K562 (cell line): ENCODE measurements around the gene TGOLN2. TPM values are rescaled to one million over a fixed set of nuclear protein-coding genes. Genes with fewer than 3 reads are reported as not detected.

ENCODE experiments used
- BCOR ChIP-seq: fragments of 450-650 bp; IDR thresholded peaks from 2 replicates; pipeline ENCODE4 v1.6.1; 2016
- BRD4 ChIP-seq: fragments of 200-600 bp; sonication (generic); IDR thresholded peaks from 2 replicates; pipeline ENCODE4 v1.6.1; 2017; ENCODE audit warnings: inconsistent platforms
- CEBPB ChIP-seq: fragments of 450-650 bp; IDR thresholded peaks from 2 replicates; pipeline ENCODE4 v1.6.1; 2016; ENCODE audit warnings: missing genetic modification characterization, missing compliant biosample characterization
- CHCHD3 ChIP-seq: fragments of 250-450 bp; sonication (Bioruptor Pico); IDR thresholded peaks from 2 replicates; pipeline ENCODE4 v2.1.2; 2022; ENCODE audit warnings: mild to moderate bottlenecking
- CREM ChIP-seq: IDR thresholded peaks from 2 replicates; pipeline ENCODE4 v1.6.1; 2014; ENCODE audit warnings: antibody characterized with exemption, low read depth
- DACH1 ChIP-seq: fragments of 450-650 bp; IDR thresholded peaks from 2 replicates; pipeline ENCODE4 v1.6.1; 2018; ENCODE audit not compliant: partially characterized antibody
- ETS2 ChIP-seq: IDR thresholded peaks from 2 replicates; pipeline ENCODE4 v1.6.1; 2016; ENCODE audit warnings: borderline replicate concordance, missing genetic modification characterization, mild to moderate bottlenecking, moderate library complexity, missing compliant biosample characterization; ENCODE audit not compliant: poor library complexity, severe bottlenecking
- FOXM1 ChIP-seq, 2 experiments: fragments of 450-650 bp in 1 of 2; sonication (generic) in 1 of 2; formaldehyde crosslinking in 1 of 2; IDR thresholded peaks; 2 replicates each; pipeline versions ENCODE4 v1.6.1 to v1.9.0; 2017 to 2022; ENCODE audit warnings: low read depth in 2 of 2, mild to moderate bottlenecking in 2 of 2, missing genetic modification reagents in 1 of 2, moderate library complexity in 1 of 2
- HNRNPL ChIP-seq: fragments of 200-400 bp; formaldehyde crosslinking; IDR thresholded peaks from 2 replicates; pipeline ENCODE4 v1.6.1; 2017; ENCODE audit warnings: low read depth, mild to moderate bottlenecking, low read length
- MAFK ChIP-seq: IDR thresholded peaks from 2 replicates; pipeline ENCODE4 v1.6.1; 2011; ENCODE audit warnings: low read length, improper control_type of control experiment
- NFE2L1 ChIP-seq: fragments of 450-650 bp; IDR thresholded peaks from 2 replicates; pipeline ENCODE4 v1.6.1; 2016; ENCODE audit warnings: missing genetic modification characterization, low read depth, mild to moderate bottlenecking, missing compliant biosample characterization, moderate library complexity, borderline replicate concordance
- PHF21A ChIP-seq: fragments of 450-650 bp; IDR thresholded peaks from 2 replicates; pipeline ENCODE4 v1.6.1; 2017; ENCODE audit warnings: low read depth, borderline replicate concordance
- POLR2AphosphoS5 ChIP-seq: IDR thresholded peaks from 2 replicates; pipeline ENCODE4 v1.6.1; 2011; ENCODE audit warnings: mild to moderate bottlenecking, low read depth, low read length, moderate library complexity; ENCODE audit not compliant: control insufficient read depth, insufficient read depth
- PRMT5 ChIP-seq: sonication (generic); formaldehyde crosslinking; IDR thresholded peaks from 2 replicates; pipeline ENCODE4 v1.5.0; 2020; ENCODE audit warnings: missing genetic modification reagents
- PTBP1 ChIP-seq: fragments of 200-400 bp; formaldehyde crosslinking; IDR thresholded peaks from 2 replicates; pipeline ENCODE4 v1.6.1; 2017; ENCODE audit warnings: low read depth, low read length
- PTTG1 ChIP-seq: fragments of 450-650 bp; IDR thresholded peaks from 2 replicates; pipeline ENCODE4 v1.6.1; 2016; ENCODE audit warnings: low read depth, mild to moderate bottlenecking, missing genetic modification characterization, missing compliant biosample characterization
- SNIP1 ChIP-seq: fragments of 450-650 bp; IDR thresholded peaks from 2 replicates; pipeline ENCODE4 v1.7.1; 2017; ENCODE audit warnings: low read depth, mild to moderate bottlenecking
- TRIM24 ChIP-seq, 2 experiments: fragments of 450-650 bp; IDR thresholded peaks; 2 replicates each; pipeline ENCODE4 v1.6.1; 2016
- ZBTB26 ChIP-seq: fragments of 450-650 bp; formaldehyde crosslinking; IDR thresholded peaks from 2 replicates; pipeline ENCODE4 v1.4.0; 2022; ENCODE audit warnings: missing genetic modification characterization
- ZBTB43 ChIP-seq: sonication (generic); formaldehyde crosslinking; IDR thresholded peaks from 2 replicates; pipeline ENCODE4 v1.8.0; 2023; ENCODE audit warnings: mild to moderate bottlenecking, missing genetic modification reagents
- ZNF316 ChIP-seq: fragments of 450-650 bp; IDR thresholded peaks from 2 replicates; pipeline ENCODE4 v1.6.1; 2016
- polyA plus RNA-seq, 8 experiments: library from polyadenylated mRNA; depleted of rRNA in 4 of 8; stranded (reverse) in 5 of 8; unstranded in 3 of 8; fragments of >200 nt; fragmentation: Nextera tagmentation in 2 of 8; fragmentation: Illumina TruSeq in 1 of 8; extraction: Ambion mirVana in 2 of 8; extraction: Trizol in 1 of 8; gene quantifications; 2 replicates each; pipeline versions ENCODE4 v1.2.1 to v1.2.3, GENCODE V29; 2011 to 2014; ENCODE audit warnings: inconsistent platforms in 1 of 8, missing spikeins in 1 of 8
- total RNA-seq, 7 experiments: library from RNA; depleted of rRNA in 6 of 7; stranded (reverse); fragments of >200 nt in 6 of 7; fragmentation: Illumina TruSeq in 2 of 7; extraction: Trizol in 2 of 7; gene quantifications; 2 replicates each; pipeline versions ENCODE4 v1.2.1 to v1.2.3, GENCODE V29; 2011 to 2021; ENCODE audit warnings: low replicate concordance in 1 of 7
- TF ChIP-seq, protein P1 (sequence below): fragments of 250-450 bp; sonication (Bioruptor Pico); IDR thresholded peaks from 2 replicates; pipeline ENCODE4 v1.4.0; 2020; ENCODE audit warnings: mild to moderate bottlenecking, moderate library complexity
- TF ChIP-seq, protein P2 (sequence below): fragments of 450-650 bp; formaldehyde crosslinking; IDR thresholded peaks from 2 replicates; pipeline ENCODE4 v1.4.0; 2022; ENCODE audit warnings: mild to moderate bottlenecking, moderate library complexity
- TF ChIP-seq, protein P3 (sequence below): fragments of 450-650 bp; IDR thresholded peaks from 2 replicates; pipeline ENCODE4 v1.6.1; 2014; ENCODE audit warnings: low read depth, mild to moderate bottlenecking, moderate library complexity, borderline replicate concordance

Gene TGOLN2
- total and polyA plus RNA-seq, 9 of the 15 experiments (the other 6 are each of a cell fraction or from before 2014, with no cell fraction given) = 13.0 to 66.5 (median 35.9) TPM

- TF ChIP-seq ZBTB26 (CRISPR knock-in tag) (no peak), PTTG1 (tag) (no peak), POLR2AphosphoS5 (peak; percentile 57; the same call in 1 of the 2 replicates), ZNF316 (peak; percentile 99), ZBTB43 (CRISPR knock-in tag) (no peak), CEBPB (no peak), BCOR (peak; percentile 67), BRD4 (no peak), MAFK (peak; percentile 58; the same call in 1 of the 2 replicates), CHCHD3 (no peak), CREM (0 out of 2 replicates have a peak, but pooled peaks have one; percentile 14), NFE2L1 (tag) (peak; percentile 72; the same call in 1 of the 2 replicates), TRIM24 (IDR thresholded peaks at IDR 0.05) (peak; percentile 58 to 75), HNRNPL (no peak), ETS2 (tag) (no peak), PHF21A (peak; percentile 61; the same call in 1 of the 2 replicates), SNIP1 (no peak), PRMT5 (CRISPR knock-in tag) (no peak), DACH1 (peak; percentile 69), FOXM1 (IDR thresholded peaks at IDR 0.05; ENCODE audit: low read depth) (peak; percentile 31), FOXM1 (CRISPR knock-in tag; IDR thresholded peaks at IDR 0.05; ENCODE audit: low read depth) (no peak), PTBP1 (no peak)
- TF ChIP-seq, protein P1, sequence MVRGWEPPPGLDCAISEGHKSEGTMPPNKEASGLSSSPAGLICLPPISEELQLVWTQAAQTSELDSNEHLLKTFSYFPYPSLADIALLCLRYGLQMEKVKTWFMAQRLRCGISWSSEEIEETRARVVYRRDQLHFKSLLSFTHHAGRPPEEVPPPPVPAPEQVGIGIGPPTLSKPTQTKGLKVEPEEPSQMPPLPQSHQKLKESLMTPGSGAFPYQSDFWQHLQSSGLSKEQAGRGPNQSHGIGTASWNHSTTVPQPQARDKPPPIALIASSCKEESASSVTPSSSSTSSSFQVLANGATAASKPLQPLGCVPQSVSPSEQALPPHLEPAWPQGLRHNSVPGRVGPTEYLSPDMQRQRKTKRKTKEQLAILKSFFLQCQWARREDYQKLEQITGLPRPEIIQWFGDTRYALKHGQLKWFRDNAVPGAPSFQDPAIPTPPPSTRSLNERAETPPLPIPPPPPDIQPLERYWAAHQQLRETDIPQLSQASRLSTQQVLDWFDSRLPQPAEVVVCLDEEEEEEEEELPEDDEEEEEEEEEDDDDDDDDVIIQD (CRISPR knock-in tag) = no peak
- TF ChIP-seq, protein P2, sequence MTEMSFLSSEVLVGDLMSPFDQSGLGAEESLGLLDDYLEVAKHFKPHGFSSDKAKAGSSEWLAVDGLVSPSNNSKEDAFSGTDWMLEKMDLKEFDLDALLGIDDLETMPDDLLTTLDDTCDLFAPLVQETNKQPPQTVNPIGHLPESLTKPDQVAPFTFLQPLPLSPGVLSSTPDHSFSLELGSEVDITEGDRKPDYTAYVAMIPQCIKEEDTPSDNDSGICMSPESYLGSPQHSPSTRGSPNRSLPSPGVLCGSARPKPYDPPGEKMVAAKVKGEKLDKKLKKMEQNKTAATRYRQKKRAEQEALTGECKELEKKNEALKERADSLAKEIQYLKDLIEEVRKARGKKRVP = no peak
- TF ChIP-seq, protein P3, sequence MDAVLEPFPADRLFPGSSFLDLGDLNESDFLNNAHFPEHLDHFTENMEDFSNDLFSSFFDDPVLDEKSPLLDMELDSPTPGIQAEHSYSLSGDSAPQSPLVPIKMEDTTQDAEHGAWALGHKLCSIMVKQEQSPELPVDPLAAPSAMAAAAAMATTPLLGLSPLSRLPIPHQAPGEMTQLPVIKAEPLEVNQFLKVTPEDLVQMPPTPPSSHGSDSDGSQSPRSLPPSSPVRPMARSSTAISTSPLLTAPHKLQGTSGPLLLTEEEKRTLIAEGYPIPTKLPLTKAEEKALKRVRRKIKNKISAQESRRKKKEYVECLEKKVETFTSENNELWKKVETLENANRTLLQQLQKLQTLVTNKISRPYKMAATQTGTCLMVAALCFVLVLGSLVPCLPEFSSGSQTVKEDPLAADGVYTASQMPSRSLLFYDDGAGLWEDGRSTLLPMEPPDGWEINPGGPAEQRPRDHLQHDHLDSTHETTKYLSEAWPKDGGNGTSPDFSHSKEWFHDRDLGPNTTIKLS = no peak
Observed at GRCh38 chr2:85329181-85329651, 1.4 kb upstream of the TGOLN2 start (continued).
